ENCODE results near the gene SIGLEC1.

The SIGLEC1 gene

DNA sequence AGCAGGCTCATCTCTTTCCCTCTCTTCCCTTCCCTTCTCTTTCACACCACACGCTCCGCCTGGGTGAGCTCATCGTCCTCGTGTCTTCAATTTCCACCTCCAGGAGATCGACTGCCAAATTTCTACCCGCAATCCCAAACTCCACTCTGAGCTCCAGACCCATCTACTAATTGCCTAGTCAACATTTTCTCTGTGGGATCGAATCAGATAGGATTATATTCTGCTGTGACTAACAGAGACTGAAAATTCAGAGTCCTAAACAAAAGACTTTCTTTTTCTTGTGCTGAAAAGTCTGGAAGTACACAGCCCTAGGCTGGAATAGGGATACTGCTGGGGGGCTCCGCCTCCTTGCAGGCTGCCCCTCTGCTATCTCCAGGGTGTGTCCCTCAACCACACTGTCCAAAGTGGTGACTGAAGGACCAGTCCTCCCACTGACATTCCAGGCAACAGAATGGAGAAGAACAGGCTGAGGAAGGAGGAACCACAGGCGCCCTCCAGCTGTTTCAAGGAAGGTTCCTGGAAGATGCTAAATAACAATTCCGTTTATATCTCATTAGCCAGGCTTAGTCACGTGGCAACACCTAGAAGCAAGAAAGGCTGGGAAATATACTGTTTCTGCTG lies 15.1 kb upstream of the SIGLEC1 start:
- DNase-seq: no peak

DNA sequence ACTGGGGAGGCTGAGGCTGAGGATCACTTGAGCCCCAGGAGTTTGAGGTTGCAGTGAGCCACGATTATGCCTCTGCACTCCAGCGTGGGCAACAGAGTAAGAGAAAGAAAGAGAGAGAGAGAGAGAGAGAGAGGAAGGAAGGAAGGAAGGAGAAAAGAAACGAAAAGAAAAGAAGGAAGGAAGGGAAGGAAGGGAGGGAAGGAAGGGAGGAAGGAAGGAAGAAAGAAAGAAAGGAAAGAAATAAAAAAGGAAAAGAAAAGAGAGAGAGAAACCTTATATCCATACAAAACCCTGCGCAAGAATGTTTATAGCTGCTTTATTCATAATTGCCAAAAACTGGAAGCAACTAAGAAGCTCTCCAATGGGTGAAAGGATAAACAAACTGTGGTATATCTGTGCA lies 12.0 kb upstream of the SIGLEC1 start:
- DNase-seq: no peak

DNA sequence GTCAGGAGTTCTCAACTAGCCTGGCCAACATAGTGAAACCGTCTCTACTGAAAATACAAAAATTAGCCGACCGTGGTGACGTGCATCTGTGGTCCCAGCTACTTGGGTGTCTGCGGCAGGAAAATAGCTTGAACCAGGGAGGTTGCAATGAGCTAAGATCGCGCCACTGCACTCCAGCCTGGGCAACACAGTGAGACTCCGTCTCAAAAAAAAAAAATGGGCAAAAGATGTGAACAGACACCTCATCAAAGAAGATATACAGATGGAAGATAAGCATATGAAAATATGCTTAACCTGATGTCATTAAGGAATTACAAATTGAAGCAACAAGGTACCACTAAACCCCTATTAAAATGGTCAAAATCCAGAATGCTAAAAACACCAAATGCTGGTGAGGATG lies 10.9 kb upstream of the SIGLEC1 start:
- DNase-seq: no peak

DNA sequence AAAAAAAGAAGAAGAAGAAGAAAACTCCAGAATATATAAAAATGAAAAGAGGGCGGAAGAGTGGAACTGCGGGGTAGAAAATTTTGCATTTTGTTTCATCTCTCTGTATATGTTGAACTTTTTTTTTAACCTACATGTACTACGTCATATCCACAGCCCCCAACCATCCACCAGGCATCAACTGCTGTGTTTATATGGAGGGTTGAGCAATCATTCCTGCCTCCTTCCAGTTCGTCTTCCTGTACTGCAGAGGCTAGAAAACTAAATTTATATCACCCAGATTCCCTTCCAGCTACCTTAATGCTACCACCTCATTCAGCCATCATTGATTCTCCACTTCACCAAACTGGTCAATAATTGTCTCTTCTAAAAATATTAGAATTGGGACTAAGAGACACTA lies 9.5 kb upstream of the SIGLEC1 start:
- DNase-seq: no peak

DNA sequence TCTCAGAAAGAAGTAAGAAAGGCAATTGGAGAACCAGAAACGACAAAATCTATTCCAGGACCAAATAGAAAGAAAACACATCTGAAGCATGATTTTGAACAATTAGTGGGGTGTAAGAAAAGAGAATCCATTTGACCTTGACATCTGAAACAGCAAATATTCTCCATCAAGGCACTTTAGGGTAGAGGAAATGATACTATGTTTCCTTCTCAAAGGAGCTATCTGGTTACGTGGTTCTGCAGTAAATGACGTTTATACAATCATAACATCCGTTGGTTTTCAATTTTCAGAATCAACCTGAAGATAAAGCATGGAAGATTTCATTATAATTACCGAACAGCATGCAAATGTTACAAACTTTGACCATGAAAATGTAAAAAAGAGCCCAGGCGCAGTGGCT lies 8.2 kb upstream of the SIGLEC1 start:
- no peak for DNase-seq

DNA sequence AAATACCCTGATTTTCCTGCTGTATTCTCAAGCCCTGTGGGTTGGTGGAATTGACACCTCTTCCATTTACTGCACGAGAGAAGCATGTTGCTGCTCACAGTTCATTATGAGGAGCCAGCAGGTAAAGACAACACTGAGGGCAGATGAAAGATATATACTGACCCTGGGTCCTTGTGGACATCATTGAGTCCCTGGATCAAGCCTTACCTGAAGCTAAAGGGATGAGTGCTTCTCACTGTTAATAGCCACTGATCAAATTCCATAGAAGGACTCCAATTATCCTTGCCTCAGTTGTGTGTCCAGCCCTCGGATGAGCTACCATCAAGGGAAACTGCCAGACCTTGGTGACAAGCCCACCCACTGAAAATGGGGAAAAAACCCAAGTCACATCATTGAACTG lies 7.7 kb upstream of the SIGLEC1 start:
- DNase-seq: no peak

DNA sequence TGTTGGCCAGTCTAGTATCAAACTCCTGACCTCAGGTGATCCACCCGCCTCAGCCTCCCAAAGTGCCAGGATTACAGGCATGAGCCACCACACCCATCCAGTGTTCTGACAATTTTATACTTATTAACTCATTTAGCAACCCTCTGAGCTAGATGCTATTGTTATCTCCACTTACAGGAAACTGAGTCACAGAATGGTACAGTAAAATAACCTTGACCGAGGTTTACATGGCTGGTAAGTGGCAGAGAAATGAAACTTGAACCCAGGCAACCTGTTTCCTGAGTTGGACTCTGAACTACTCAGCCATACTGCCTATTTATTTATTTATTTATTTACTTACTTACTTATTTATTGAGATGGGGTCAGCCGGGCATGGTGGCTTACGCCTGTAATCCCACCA lies 6.6 kb upstream of the SIGLEC1 start:
- no peak for DNase-seq

DNA sequence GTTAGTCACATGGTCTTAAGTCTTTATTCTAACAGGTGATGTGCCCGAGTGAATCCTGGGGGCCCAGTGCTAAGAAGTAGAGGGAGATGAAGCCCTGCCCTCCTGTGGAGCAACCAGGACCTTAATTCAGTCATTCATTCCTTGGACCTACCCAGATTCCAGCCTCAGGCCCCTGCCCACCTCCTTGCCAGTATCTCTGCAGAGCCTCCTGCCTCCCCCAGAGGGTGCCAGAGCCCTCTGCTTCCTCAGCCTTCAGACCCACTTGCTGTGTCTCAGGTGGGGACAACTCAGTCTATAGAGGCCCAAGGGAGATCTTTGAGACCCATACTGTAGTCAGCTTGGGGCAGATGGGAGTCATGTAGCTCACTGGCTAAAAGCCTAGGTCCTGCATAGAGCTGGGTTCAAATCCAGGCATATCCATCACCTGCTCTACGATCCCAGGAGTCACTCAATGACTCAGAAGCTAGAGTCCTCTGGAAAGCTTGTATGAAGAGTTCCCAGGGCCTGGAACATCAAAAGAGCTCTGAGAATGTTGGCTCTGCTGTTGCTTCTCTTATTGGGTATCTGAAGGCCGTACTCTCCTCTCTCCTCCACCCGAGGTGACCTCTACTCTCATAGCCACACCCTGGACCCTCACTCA lies 3.9 kb upstream of the SIGLEC1 start:
- DNase-seq: peak in 2 of 6 experiments; percentile 3 to 5

DNA sequence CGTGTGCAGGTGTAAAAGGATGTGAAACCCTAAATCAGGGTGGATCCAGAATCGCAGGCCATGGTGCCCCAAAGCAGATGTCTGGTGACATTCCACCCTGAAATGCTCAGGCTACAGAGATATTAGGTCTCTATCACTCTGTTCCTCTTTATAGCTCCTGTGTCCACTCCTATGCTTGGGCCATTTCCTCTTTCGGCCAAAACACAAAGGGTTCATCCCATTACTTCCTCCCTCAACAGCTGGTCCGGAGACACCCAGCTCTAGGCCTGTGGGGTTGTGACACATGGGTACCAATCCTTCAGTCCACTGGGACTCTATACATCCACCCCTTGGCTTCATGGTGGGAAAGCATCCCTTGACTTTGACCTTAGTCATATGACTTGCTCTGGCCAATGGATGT lies 1.7 kb upstream of the SIGLEC1 start:
- DNase-seq: no peak

DNA sequence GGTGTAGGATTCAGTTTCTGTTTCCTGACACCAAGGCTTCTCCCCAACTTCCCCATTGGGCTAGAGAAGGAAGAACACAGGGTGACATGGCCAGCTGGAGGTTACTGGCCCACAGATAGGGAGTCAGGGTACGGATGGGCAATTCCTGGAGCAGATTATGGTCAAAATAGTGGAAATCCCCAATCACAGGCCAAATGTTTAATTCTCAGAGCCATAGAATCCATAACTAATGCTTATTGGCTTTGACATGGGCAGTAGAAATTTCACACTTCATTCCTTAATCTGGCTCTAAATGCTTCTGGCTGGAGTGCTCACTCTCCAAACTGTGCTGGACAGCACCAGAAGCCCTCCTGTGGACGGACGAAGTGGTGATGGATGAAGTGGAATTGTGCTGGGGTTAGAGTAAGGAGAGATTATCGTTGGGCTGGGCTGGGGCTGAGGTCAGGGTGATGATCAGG lies 887 bp downstream of the SIGLEC1 start:
- no peak for DNase-seq

DNA sequence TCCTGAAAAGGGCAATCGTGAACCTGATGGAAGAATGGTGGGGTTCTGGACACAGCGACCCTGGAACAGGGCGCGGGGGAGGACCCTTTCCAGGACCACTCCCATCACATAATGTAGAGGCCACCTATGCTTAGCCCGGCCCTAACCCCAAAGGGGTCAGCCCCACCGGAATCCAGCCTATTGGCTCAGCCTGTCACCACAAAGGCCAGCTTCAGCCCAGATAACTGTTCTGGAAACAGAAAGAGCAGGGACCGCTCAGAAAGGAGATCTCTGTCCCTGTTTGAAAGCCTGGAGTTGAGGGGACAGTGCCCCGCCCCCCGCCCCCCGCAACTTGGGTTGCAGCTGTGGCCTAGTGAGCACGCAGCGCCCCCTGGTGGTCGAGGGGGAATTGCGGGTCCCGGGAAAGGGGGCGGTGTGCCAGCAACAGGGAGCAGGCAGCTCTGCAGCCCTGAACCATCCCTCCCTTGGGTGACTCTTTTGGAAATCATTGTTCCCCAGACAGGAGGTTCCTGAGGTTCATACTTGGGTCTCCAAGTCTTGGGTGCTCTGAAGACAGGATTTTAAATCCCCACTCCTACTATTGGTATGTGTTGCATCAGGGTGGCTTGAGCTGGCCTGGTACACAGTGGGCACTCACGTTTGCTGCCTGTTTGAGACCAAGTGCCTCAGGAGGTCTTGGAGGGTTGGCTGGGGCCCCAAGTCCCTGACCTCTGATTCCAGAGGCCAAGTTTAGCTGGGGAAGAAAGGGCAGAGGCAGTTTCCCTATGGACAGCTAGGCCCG lies 1.5 kb downstream of the SIGLEC1 start:
- peak; percentile 14 to 75 (median 56) for DNase-seq

DNA sequence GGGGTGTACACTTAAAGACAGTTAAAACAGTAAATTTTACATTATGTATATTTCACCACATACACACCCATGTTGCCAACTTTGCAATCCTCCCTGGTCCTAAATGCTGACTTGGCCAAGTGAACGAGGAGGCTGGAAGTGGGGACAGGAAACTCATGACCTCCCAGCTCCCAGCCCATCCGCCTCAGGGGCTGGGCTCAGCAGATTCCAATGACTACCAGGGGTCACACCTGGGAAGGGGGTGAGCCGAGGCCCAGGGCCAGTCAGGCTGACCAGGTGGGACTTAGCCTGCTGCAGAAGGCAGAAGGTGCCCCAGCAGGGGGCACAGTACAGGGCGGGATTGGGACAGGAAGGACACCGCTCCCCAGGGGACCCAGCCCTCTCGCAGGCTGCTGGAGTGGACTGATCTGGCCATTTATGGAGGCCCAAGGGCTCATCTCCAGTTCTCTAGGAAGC lies 2.4 kb downstream of the SIGLEC1 start:
- DNase-seq: no peak

DNA sequence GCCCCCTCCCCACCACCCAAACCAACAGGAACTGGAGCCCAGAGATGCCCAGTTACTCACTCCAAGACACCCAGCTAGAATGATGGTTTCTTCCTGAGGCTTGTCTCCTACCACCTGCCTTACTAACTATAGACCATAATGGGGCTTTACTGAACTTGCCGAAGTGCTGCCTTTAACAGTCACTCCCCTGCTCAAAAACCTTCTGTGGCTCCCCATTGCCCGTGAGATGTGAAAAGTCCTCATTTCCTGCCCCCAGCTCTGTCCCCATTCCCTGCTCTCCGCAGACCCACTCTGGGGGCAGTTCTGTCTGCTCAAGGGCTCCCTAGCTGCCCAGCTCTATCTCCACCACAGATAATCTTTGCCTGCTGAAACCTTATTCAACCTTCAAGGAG lies 4.9 kb downstream of the SIGLEC1 start:
- DNase-seq: no peak

DNA sequence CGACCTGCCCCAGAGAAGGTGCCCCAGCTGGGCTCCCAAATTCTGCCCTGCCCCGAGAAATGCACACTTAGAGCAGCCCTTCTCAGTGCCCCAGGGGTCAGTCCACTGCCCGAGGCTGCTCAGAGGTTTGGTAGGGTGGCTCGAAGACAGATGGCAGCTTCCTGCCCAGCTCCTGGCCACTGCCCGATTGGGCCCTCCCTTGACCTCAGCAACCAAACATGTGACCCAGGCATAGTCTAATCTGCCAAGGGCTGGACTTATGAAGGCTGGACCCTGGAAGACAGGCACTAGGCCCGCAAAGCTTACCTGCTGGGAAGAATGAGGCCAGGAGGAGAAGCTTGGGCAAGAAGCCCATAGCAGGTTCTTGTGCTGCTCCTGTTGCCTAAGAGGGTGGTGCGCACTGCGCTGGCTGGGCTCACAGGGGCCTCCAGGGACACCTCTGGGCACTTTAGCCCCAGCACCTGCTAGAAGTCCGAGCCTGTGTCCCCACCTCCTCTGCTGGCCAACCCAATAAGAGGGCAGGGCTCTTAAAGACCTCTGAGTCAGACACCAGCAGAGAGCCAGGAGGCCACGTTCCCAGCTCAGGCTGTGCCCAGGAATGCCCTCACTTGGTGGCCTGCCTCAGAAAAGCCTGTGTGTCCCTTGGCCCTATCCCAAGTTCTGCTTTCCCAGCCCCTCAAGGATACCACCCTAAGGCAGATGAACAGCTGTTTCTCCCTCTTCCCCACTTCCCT lies 5.5 kb downstream of the SIGLEC1 start:
- no peak for DNase-seq

DNA sequence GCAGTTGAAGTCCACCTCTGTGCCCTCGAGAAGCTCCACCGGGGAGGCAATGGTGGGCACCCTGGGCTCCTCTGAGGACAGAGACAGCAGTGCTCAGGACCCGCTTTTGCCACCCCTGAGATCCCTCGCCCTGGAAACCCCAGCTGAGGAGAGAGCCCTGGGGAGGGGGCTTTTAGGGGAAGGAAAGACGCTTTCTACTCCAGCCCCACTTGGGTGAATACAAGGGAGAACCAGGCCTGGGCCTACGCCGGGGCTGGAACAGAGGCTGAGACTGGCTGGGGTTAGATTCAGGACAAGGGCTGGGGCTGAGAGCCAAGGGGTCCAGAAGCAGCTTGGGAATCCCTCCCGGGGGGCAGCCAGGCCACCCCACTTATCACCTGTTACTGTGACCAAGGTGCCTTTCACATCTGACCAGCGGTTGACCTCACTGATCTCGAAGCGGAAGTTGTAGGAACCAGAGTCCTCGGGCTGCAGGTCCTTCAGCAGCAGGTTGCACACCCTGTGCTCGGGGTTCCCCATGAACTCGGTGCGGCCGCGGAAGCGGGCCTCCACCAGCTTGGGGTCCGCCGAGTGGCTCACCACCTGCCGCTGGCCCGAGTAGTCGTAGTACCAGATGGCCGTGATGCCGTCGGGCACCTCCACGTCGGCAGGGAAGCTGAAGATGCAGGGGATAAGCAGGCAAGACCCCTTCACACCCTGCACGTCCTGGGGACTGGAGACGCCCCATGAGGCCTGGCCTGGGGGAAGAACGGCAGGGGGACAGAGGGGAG lies 6.2 kb downstream of the SIGLEC1 start:
- no peak for DNase-seq

DNA sequence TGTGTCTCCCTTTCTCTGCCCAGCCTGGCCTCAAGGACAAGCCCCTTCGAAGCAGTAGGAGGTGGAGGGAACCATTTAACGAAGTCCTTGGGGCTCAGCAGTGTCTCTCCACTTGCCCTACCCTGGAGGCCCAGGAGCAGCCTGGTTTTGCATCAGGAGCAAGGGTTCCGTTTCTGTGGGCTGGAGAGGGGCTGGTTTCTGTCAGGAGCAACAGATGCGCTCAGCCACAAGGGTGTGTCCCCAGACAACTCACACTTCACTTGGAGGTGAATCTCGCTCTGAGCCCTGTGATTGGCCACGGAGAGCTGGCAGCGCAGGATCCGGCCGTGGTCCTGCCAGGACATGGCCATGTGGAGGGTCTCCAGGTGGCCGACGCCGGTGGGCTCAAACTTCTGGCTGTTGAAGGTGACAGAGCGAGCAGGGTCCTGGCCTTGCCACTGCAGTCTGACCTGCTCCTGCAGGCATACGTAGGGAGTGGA lies 6.9 kb downstream of the SIGLEC1 start:
- DNase-seq: no peak

DNA sequence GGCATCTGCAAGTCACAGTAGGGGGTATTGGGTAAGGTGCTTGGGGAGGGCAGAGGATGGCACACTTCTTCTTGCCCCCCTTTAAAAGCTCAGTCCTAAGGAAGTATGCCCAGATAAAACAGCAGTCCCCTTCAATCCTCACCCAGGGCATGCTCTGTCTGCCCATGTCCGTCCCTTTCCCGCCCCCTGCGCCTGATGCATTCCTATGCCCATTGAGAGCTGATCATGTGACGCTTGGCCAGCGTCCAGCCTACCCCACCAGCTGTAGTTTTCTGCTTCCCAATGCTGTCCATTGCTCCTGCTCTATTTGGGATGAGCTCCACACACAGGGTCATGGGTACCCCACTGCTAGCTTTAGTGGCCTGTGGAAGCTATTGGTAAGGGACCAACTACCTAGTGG lies 8.3 kb downstream of the SIGLEC1 start:
- DNase-seq: no peak

DNA sequence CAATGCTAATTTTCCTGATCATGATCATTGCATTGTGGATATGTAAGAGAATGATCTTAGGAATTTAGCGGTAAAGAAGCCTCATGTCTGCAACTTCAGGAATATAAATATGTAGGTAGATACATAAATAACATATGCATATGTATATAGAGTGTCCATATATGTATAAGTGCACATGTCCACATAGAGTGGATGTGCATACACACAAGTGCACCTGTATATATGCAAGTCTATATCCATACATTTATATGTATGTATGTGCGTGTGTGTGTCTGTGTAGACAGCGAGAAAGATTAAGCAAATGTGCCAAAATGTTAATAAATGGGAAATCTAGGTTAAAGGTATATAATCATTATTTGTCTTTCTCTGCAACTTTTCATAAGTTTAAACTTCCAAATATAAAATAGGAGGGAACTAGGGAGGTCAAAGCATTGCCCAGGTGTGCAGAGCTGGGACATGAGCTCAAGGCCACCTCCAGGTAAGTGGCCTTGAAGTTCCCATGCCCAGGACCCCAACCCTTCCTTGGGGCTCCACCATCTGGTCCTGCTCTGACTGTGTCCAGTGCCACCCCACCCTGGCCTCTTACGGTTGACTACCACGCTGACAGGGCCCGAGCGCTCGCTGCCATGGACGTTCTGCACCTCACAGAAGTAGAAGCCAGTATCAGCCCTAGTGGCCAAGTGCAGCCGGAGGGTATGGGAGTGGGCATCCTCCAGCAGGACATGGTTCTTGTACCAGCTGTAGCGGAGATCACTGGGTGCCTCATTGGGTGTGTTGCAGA lies 9.6 kb downstream of the SIGLEC1 start:
- DNase-seq: no peak

DNA sequence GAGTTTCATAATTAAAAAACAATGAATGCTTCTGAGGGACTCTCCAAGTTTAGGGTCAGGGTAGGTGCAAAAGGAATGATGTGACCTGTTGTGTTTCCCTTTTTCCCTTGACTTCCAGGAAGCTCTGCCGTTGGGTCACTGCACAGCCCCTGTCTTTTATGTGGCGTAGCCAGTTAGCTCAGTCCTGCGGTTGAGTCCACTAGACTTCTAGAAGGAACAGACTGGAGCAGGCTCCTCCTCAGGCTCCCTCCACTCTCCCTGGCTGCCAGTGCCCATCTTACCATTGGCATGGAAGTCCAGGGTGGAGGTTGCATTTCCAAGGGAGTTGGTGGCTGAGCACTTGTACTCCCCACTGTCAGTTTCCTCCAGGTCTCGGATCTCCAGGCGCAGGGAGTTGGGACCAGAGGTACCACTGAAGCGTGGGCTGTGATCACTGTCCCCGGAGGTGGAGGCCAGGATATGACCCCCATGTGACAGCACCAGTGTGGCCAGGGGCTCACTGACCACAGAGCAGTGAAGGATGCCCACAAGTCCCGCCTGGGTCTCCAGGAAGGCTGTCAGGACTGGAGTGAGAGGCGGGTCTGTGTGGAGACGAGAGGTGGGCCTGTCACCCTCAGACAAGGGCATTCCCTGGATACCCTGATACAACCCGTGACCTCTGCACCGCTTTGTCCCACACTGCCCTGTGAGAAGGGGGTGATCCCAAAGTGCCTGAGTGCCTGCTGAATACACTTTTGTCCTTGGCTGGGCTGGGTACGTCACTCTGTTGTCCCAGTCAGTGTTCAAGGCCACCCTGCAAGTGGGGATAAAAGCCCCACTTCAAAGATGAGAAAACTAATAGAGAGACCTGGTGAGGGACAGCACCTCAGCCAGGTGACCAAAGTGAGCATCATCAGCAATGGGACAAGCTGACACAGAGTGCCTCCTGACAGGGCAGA lies 11.1 kb downstream of the SIGLEC1 start:
- DNase-seq: no peak

DNA sequence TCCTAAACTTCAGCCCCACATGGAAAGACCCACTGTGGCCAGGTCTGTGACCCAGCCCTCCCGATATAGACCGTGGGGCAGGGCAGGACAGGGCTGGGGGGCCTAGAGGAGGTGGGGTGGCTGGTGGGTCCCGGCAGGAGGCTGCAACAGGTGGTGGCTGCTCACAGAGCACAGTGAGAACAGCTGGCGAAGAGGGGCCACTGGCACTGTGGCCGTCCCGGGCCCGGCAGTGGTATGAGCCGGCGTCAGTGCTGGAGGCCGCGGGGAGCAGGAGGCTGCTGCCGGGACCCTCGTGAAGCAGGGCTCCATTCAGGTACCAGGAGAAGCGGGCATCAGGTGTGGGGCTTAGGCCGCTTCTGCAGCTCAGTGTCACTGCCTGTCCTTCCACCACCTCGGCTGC lies 13.4 kb downstream of the SIGLEC1 start:
- DNase-seq: no peak
